OCI-M1 (cell line): ENCODE data around the gene RRP36.

Experiments
- DNase-seq: peaks from one replicate; lab custom pipeline; 2025; lab: John Stamatoyannopoulos, UW

RRP36 gene

DNA sequence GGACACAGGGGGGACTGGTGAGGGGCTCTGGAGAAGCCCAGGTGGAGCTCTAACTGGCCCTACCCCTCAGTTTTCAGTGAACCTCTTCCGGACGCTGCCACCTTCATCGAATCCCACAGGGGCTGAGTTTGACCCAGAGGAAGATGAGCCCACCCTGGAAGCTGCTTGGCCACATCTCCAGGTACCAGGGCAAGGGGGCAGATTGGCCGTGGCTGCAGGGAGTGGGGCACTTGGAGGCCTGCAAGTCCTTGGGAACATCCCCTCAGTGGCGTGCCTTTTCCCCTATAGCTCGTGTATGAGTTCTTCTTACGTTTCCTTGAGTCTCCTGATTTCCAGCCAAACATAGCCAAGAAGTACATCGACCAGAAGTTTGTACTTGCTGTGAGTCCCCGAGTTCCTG, 14.3 kb upstream of the RRP36 start:
- DNase-seq, result no peak

DNA sequence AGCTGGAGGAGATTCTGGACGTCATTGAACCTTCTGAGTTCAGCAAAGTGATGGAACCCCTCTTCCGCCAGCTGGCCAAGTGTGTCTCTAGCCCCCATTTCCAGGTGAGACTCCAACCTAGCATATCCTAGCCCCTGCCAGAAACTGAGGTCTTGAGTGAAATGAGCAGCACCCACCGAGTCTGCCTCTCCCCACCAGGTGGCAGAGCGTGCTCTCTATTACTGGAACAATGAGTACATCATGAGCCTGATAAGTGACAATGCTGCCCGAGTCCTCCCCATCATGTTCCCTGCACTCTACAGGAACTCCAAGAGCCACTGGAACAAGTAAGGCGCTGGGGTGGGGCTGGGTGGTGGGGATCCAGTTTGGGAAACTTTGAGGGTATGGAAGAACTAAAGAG, 12.3 kb upstream of the RRP36 start:
- peak; percentile 55 for DNase-seq

DNA sequence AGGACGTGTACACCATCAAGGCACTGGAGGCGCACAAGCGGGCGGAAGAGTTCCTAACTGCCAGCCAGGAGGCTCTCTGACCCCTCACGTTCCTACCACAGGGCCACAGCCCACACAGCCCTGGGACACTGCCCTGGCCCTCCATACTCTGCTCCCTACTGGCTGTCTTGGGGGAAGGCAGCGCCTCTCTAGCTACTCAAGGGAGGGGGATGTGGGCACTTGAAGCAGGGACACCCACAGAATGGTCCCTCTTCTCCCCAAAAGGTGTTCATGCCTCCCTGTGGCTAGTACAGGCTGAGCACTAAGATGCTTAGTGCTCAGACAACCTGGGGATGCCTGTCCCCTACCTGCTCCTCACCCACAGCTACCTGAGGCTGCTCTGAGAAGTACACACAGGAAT, 10.2 kb upstream of the RRP36 start:
- DNase-seq, result no peak

DNA sequence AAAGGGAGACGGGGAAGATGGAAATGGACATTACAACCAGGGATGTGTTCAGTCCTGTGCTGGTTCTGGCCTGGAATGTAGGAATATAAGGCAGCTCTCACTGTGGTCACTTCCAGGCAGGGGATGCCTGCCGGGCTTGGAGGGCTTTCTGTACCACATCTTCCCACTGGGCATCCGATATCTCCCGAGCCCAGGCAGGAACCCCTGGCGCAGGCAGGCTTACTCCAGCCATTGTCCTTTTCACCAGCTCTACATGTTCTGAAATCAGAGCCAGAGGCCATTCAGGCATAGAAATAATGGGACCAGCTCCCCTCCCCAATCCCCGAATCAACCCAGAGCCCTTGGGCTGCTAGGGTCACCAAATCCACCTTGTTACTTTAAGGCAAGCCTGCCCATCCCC, 9.1 kb upstream of the RRP36 start:
- DNase-seq, result no peak

DNA sequence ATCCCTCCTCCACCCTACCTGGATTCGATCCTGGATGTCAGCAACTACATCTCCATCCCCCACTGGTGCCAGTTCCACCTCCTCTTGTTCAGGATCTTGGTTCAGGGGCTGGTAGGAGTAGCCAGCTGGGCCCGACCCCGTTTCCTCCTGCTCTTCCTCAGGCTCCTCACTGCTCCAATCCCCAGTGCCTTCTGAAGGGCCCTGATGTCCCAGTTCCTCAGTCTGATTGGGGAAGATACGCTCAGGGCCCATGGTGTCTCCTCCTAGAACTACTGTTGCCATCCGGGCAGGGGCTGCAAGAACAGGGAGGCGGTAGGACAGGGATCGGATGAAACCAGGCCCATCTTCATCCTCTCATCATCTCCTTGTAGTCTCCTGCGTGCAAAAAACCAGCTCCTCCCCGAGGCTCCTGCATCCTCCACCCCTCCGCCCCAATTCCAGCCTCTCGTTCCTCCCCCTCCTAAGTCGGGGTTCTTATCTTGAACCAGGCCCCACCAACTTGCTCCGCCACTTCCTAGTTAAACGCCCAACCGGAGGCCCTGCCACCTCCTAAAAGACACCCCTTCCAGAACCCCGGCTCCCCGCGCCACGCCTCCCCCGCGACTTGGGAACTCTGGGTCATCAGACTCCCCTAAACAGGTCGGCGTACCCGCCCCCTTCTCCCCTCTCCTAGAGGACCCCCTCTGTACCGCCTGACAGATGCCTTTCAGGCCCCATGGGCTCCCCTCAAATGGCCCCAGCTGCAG, 8.2 kb upstream of the RRP36 start:
- DNase-seq, result peak; percentile 76

DNA sequence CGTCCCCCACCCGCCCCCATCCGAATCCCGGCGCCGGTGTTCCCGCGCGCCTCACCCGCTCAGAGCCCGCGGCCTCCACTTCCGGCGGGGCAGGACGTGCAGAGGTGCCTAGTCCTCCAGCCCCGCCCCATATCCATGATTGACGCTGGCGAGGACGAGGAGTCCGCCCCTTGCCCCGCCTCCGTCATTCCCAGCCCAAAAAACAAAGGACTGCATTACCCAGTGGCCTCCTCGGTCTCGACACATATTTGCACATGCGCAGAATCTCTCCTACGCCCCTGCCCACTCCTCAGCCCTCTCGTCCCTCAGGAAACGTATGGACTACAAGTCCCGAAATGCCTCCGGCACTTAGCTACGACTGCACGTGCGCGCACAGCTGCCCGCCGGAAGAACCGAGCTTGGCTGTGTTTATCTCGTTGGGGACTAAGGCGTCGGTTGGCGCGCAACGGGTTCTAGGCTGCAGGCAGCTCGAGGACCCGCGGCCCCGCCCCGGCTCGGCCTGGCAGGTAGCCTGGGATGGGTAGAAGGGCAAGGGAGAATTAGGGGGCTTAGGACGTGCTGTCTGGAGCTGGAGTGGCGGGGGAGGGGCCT, 7.5 kb upstream of the RRP36 start, which contains the start of the genes KLHDC3 and MEA1:
Gene KLHDC3, plus strand, starts transcription at position 407 of the 591 bp plus-strand sequence. CDS start 2,944 bp downstream, outside the sequence.
Gene MEA1, minus strand, starts transcription at position 104 of the 591 bp plus-strand sequence. CDS start 133 bp downstream, outside the sequence.
- DNase-seq, result peak; percentile 100

DNA sequence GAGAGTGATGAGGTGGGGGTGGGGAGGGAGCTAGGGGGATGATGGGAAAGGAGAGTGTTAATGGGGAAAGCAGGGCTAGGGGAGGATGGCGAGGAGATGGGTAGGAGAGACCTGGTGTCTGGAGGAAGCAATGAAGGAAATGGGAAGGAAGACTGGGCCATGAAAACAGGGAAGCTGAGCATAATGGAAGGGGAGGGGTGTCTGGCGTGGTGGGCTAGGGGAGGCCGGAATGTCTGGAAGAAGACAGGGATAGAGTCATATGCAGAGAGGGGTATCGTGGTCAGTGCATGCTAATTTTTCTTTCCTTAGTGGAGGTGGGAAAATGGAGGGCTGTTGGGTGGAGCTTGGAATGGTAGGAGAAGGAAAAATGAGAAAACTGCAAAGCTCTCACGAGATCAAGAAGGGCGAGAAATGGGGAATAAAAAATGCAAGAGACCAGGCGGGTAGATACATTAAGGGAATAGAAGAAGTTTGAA, 7.0 kb upstream of the RRP36 start:
- no peak for DNase-seq

DNA sequence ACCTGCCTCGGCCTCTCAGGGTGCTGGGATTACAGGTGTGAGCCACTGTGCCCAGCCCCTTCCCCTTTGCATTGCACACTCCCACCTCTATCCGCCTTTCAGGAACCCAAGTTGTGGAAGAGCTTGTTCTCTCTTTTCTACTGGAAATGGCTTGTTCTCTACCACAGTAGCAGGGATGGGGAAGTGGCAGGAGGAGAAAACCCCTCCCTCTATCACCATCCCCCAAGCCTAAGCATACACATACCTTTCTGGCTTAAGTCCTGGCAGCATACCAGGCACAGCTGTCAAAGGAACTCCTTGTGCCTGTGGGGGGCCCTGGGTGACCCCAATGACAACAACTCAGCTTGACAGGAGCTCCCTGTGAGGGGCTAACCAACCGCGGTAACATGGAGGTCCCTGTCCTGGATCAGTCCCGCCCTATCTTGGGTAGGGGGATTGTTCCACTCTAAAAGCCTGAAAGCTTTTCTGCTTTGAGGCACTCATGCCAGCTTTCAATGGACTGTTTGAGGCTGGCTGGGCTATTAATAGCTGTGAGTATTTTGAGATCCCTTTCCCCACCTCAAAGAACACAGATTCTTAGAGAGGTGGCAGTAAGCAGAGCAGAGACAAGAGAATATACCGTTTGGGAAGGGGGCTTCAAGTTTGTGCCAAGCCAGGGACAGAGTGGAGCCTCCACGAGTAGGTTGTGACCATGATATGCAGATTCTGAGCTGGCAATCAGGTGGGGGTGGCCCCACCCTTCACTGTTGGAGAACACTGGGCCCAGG, 5.1 kb upstream of the RRP36 start:
- no peak for DNase-seq

DNA sequence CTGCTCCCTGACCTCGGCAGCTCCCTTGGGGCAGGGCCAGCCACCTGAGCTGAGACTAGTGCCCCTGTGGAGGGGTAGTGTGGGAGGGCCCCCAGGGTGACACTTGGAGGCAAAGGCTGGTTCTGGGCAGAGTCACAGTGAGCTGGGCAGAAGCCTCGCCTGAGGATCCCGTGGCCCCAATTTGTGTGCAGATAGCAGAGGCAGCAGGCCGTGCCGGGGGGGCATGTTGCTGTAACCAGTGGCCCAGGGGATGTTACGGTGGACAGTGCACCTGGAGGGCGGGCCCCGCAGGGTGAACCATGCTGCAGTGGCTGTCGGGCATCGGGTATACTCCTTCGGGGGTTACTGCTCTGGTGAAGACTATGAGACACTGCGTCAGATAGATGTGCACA, 4.5 kb upstream of the RRP36 start:
- DNase-seq, result no peak

DNA sequence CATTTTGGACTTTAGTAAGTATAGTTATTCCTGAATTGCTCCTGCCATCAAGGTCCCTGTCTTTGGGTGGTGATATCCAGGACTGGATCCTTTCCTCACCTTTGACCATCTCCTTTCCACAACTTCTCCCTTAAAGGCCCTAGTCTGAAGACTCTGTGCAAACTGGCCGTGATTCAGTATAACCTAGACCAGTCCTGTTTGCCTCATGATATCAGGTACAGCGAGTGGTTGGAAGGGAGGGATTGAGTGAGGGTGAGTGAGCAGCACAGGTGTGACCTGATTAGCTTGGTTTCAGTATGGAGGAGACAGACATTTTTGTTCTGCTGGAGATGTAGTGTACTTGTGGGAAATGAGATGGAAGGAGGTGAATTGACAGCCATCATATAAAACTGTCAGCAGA, 2.3 kb upstream of the RRP36 start:
- no peak for DNase-seq

DNA sequence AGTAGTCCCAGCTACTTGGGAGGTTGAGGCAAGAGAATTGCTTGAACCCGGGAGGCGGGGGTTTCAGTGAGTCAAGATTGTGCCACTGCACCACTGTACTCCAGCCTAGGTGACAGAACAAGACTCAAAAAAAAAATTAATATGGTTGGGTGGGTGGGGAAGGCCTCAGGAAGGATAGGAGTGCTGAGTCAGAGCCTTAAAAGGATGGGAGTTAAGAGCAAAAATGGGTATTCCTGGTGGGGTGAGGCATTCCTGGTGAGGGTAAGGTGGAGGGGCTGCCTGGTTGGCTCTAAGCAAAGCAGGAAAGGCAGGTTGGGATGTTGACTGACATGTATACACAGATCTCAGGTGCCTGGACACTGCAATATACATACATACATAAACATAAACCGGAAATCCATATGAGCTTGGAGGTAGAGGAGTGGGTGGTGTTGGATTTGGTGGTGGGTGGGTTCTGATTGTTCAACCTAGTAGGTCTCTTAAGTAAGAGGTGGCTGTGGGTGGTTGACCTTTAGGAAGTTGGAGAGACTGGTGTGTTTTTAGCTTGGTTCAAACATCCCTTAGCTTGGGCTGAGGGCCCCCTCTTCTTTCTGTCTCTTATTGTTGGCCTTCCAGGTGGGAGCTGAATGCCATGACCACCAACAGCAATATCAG, 1.2 kb upstream of the RRP36 start:
- no peak for DNase-seq

DNA sequence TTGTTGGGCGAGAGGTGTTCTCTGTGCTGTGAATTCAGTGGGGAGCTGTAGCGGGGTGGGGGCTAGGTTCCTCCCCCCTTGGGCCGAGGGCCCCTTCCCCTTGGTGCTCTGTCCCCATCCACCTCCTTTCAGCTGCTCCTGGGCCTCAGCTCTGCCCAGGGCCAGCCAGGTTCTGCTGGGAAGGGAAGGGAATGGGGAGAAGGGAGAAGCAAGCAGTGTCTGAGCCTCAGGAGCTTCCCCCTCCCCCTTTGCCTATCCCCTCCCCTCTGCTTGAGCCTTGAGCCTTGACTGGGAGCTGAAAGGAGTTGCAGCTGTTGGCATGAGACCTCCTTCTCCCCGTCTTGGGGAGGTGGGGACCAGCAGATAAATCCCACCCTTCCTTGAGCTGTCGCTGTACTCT, 576 bp upstream of the RRP36 start:
- DNase-seq, result peak; percentile 70

DNA sequence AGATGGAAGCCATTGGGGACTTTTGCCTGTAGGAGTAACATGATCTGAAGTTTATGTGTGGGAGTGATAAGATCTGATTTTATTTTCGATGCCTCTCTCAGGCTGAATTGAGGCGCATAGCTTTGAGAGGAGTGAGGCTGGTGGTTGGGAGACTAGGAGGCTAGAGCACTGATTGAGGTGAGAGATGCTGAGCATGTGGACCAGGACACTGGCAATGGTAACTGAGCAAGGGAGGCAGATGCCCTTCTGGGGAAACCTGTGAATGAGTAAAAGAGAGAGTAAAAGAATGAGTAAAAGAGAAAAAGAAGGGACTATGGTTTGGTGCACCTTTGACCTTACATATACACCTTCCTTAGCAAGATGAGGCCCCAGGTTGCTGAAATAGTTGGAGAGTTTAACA, 3.0 kb downstream of the RRP36 start:
- DNase-seq, result no peak

DNA sequence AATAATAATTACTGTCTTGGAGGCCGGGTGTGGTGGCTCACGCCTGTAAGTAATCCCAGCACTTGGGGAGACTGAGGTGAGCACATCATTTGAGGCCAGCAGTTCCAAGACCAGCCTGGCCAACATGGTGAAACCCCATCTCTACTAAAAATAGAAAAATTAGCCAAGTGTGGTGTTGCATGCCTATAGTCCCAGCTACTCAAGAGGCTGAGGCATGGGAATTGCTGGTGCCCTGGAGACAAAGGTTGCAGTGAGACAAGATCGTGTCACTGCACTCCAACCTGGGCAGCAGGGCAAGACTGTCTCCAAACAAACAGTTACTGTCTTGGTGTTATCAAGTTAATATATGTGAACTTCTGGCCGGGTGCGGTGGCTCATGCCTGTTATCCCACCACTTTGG, 4.9 kb downstream of the RRP36 start:
- DNase-seq, result no peak

DNA sequence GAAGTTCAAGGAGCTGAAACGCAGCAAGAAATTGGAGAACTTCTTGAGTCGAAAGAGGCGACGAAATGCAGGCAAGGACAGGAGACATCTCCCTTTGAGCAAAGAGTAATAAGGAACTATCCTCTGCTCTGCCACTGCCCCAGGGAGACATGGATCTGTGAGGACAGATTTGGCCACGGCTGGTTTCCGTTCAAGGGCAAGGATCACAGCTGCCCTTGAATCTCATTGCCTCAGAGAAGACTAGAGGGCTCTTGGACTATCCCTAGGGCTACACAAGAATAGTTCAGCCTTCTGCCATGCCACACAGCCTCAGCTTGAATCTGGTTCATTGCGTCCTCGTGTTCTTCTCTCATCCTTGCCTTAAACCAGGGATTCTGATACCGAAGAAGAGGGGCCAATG, 7.7 kb downstream of the RRP36 start:
- DNase-seq, result no peak

DNA sequence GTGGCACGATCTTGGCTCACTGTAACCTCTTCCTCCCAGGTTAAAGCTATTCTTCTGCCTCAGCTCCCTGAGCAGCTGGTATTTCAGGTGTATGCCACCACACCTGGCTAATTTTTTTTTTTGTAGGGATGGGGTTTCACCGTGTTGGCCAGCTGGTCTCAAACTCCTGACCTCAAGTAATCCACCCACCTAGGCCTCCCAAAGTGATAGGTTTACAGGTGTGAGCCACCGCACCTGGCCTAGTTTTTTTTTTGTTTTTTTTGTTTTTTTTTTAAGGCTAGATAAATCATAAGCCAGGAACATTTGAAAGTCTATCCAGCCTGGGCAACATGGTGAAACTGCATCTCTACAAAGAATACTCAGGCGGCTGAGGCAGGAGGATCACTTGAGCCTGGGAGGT, 10.9 kb downstream of the RRP36 start:
- no peak for DNase-seq

DNA sequence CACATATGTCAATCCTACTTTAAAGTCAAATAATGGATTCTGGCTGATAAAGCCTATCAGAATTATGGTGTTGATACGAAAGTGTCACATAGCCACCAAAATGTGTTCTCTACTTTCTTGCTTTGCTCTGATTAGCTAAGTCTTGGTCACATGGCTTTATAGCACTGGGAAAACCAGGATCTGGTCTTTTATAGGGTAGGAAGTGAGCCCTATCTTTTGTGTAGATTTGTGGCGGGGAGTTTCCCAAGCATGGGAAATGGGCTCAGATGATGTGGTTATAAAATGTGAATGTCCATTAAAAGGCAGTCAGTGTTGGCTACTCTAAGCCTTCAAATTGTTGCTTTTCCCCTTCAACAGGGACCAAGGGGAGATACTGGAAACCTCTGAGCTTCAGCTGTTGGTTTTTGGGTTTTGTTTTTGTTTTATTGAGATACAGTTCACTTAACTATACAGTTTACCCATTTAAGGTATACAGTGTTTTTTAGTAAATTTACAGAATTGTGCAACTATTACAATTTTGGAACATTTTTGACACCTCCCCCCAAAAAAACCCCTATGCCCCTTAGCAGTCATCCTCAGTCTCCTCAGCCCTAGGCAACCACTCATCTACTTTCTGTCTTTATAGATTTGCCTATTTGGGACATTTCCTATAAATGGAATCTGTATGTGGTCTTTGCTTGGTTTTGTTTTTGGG, 12.2 kb downstream of the RRP36 start:
- no peak for DNase-seq

DNA sequence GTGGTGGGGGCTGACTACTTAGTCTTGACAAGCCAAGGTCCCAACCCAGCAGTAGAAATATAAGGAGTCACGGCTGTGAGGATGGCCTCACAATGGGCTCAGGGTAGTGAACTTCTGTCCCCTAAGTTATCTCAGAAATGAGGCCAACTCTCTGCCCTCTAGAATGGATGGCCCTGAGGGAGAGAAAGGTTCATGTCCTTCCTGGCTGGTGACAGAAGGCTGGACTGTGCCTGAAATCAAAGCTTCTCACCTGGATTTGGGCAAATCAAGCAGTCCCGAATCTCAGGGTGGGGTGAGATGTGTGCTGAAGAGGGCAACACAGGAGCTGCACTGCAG, 12.7 kb downstream of the RRP36 start:
- DNase-seq, result no peak

DNA sequence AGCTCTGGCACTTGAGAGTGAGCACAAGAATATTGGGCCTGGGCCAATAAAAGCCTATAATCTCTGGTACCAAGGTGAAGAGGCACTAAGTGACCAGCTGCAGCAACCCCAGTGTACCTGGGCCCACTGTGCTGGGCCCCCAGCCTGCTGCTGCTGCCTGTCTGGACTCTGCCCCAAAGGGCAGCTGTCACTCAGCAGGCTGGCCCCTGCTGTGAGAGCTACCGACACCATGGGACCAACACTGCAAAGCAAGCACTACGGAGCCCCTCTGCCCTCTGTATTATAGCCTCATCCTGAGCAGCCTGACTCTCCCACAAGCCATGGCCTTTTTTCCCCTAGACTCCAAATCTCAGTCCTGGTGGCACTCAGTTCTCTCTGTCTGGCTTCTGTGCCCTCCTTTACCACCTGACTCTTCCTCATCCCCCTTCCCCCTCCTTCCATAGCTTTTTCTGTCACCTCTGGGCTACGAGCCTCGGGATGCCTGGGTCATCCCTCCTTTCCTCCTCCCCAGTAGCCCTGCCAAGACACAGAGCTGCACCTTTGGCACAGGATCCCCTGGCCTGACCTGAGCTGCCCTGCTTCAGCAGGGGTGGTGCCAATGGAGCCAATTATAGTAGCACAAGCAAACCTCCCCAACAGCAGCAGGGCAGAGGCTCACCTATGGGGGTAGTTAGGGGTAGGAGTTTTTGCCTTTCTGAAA, 14.2 kb downstream of the RRP36 start:
- no peak for DNase-seq

DNA sequence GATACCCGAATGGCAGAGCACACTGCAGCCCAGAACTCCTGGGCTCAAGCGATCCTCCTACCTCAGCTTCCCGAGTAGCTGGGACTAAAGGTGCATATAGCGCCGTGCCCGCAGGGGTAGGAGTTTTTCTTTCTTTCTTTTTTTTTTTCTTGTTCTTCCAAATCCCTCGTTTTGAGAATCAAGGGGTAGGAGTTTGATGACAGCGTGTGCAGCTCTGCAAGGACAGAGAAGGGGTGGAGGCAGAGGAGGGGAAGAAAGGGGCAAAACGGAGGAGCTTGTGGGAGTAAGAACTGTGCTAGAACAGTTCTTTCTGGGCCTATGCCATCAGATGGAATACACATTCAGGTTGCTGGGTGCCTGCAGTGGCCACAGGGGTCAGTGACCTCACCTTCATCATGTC, 15.3 kb downstream of the RRP36 start:
- DNase-seq, result no peak

DNA sequence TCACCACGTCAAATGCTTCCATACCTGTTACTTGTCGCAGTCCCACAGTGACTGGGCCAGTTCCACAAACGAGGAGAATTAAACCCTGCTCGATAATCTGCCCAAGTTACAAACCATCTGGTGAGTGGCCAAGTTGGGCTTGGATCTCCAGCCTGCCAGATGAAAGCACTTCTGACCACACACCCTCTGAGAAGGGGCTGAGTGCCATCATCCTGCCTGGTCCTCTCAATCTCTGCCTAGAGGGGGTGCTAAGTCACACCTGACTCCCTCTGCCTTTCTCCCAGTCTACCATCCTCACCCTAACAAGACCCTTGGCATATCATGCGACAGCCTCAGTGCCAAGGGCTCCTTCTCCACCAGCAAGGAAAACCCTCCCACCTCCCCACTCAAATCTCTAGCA, 15.8 kb downstream of the RRP36 start:
- DNase-seq, result no peak
